Islet of Langerhans (tissue), 1 donor: ENCODE data around the gene COL23A1.

Experiments
- FAIRE-seq: peaks from one replicate; lab custom pipeline; 2011; peaks lifted over from hg19 to GRCh38; lab: Jason Lieb, UNC

Gene COL23A1

DNA sequence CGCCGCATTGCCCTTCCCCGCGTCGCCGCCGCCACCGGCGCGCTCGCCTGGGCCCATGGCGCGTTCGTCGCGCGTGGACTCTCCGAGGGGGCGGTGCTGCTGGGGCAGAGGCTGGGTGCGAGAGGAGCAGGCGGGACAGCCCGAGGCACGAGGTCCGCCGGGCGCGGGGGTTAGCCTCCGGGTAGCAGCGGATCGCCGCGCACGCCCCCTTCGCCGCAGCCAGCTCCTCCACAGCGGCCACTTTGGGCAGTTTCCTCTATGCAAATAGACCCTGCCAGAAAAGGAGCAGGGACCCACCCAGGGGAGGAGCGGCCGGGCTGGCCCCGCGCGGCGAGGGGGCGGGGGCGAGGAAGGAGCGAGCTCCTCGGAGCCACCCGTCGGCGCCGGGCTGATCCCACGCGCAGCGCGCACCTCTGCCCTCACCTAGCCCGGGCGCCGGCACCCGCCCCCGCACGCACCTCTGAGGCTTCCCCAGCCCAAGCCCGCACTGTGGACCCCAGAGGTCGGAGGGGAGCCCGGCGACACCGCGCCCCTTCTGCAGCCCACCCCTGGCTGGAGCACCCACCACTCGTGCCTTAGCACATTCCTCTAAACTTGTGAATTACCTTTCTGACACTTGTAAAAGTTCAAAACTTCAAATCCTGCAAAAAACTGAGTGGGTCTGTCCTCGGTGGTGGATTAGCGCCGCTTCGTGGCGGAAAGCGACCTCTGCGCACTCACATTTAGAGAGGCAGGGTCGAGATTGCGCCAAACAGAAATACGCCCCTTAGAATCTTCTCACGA is at the start of gene COL23A1:
Gene COL23A1 (minus strand): TSS at position 253 of the 783 bp plus-strand sequence.
- no peak for FAIRE-seq

- FAIRE-seq: no peak
Measured at GRCh38 chr5:178637356-178638074, 47.3 kb upstream of the COL23A1 start.

- no peak for FAIRE-seq
Measured at GRCh38 chr5:178632285-178632684, 42.1 kb upstream of the COL23A1 start.

DNA sequence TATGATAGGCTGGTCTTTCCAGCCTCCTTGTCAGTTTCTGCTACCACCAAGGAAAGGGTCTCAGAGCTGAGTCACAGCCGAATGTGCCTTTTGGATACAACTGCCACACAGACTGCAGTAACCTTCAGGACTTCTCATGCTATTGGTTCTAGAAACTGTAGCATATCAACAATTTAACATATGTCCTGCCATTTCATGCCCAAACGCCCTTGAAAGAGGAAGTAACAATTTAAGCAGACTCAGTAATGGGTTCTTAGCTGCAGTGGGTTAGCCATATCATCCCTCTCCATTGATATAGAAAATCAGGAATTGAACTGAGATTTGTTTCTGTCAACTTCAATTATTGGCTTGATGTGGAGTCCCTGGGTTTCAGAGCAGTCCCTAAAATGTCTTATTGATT is 40.8 kb upstream of the COL23A1 start:
- FAIRE-seq: no peak

DNA sequence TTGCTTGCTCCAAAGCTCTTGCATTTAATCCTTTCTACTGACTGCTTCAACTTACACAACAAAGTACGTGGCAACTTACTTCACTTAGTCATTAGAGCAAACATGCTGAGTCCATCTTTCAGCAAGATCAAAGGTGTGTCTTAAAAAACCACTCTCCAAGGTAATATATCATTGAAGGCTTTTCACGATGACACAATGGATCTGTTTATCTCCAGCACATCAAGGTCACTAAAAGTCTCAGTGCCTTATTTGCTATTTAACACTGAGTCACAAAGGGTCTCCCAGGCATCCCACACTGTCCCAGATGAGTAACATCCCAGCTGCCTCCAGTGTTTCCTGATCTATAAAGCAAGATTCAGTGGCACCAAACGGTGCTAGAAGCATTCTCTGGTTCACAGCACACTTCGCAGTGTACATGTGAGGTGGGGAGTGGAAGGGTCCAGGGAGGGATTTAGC is 40.3 kb upstream of the COL23A1 start:
- FAIRE-seq: no peak

- FAIRE-seq: no peak
Measured at GRCh38 chr5:178627259-178627598, 37.0 kb upstream of the COL23A1 start.

GRCh38 chr5:178626484-178627258 is 36.5 kb upstream of the COL23A1 start, which contains the start of gene CLK4:
TSS of gene CLK4 (minus strand) at chr5:178627050. CDS start at chr5:178623416, 3,634 bp downstream.
- no peak for FAIRE-seq

GRCh38 chr5:178625679-178626483 is 35.7 kb upstream of the COL23A1 start:
- FAIRE-seq: no peak

DNA sequence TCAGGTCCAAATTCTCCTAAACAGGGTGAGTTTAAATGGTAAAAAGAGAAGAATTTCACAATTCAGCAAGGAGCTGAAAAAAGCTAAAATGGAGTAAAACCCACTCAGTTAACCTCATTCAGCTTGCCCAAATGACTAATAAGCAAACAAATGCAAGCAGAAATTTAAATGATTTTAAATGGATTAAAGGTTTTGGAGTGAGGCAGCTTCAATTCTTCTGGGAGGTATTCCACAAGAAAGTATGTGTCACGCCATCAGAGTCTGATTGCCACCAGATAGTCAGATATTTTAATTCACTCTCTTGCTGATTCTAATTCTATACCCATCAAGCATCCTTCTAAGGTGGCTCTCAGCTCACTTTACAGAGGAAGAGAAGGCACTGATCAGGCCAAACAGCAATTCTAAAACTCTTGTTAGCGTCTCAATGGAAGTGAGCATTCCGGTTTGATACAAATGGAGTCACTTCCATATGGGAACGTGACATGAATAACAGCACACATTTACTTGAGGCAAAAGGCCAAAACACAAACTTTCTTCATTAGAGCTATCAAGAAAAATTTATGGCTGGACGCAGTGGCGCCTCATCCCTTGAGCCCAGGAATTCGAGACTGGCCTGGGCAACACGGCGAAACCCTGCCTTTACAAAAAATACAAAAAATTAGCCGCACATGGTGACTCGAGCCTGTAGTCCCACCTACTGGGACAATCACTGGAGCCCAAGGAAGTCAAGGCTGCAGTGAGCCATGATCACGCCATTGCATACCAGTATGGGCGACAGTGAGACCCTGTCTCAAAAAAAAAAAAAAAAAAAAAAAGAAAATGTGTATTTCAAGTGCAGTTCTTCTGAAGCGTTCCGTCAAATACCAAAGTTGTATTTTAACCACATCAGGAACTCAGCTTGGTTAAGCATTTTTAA is 34.7 kb upstream of the COL23A1 start:
- FAIRE-seq: peak; percentile 70

- FAIRE-seq: no peak
Measured at GRCh38 chr5:178622679-178623247, 32.6 kb upstream of the COL23A1 start.

GRCh38 chr5:178619390-178619789 is 29.2 kb upstream of the COL23A1 start:
- no peak for FAIRE-seq

DNA sequence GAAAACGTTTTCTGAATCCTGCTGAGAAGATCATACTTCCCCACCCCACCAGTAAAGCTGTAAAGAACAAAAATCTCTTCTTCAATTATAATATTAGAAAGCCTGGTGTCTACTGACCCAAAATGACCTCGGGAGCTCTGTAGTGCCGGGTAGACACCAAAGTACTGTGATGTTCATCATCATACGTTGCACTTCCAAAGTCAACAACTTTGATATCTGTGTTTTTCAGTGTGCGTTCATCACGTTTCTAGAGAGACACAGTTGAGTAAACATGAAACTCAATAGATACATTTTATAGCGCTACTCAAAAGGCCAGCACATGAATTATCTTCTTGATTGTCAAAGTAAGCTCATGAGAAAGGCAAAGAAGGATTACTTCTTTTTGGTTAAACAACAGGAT is 22.1 kb upstream of the COL23A1 start:
- FAIRE-seq: peak; percentile 45

GRCh38 chr5:178606269-178606668 is 16.1 kb upstream of the COL23A1 start:
- FAIRE-seq: no peak

DNA sequence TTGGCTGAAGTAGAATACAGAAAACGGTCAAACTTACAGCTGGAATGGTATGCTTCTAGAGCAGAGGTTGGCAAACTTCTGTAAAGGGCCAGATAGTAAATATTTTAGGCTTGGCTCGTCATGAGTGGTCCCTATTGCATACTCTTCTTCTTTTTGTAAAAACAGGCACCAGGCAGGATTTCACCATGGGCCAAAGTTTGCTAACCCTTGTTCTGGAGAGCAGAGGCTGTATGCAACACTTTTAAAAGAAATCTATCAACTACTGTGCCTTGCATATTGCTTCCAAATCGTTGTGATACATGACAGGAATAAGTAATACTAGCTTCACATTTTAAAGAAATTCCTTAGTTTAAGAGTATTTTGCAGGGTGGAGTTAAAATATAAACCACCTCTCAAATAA is 15.6 kb upstream of the COL23A1 start:
- no peak for FAIRE-seq

- FAIRE-seq: peak; percentile 9
Measured at GRCh38 chr5:178602752-178603151, 12.6 kb upstream of the COL23A1 start.

DNA sequence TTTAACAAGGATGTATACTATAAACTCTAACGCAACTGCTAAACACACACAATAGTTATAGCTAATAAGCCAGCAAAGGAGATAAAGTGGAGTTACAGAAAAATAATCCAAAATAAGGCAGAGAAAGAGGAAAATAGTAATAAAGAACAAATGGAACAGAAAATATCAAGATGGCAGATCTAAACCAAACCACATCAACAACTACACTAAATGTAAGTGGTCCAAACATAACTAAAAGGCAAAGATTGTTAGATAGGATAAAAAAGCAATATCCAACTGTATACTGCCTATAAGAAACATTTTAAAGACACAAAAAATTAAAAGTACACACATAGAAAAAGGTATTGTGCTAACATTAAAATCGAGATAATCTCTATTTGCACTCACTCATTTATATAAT is 5.6 kb upstream of the COL23A1 start:
- FAIRE-seq: no peak

- no peak for FAIRE-seq
Measured at GRCh38 chr5:178595150-178595549, 5.0 kb upstream of the COL23A1 start.

DNA sequence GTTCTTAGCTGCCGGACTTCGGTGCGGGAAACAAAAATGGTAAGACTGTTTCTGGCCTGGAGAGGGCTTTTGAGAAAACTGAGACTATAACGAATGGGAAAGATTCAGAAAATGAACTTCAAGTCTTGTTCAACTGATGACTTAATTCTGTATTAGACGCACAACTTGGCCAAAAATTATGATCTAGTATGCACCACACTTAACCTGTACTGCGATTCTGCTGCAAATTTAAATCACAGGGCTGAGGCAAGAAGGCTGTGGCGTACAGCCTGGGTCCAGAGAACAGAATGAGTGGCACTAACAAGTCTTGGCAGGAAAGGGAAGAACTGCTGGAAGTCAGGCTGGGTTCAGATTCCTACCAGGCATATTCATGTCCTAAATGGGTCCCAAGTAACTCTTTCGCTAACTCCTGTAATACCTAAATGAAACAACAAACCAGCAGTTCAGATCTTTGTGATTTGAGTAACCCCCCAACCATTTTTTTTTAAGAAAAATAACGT is 781 bp upstream of the COL23A1 start:
- FAIRE-seq: no peak

GRCh38 chr5:178589180-178590140 is 733 bp downstream of the COL23A1 start:
- no peak for FAIRE-seq
